Measurements from ENCODE around the gene TRIM24. TPM values are rescaled to one million over a fixed set of nuclear protein-coding genes. Genes with fewer than 3 reads are reported as not detected.
"Not testable (repeated sequence)": the region's sequence is repeated elsewhere in the genome, so short reads cannot be mapped to it uniquely, and the experiment has no call there.

TRIM24 gene
- total RNA-seq: 17.1 TPM
- long read RNA-seq, full-length matches to known transcripts: 10 of 11 reads
- long read RNA-seq, partial matches to known transcripts: 0 of 11 reads
- long read RNA-seq, other reads (novel, unspliced or antisense): 1 of 11 reads

DNA sequence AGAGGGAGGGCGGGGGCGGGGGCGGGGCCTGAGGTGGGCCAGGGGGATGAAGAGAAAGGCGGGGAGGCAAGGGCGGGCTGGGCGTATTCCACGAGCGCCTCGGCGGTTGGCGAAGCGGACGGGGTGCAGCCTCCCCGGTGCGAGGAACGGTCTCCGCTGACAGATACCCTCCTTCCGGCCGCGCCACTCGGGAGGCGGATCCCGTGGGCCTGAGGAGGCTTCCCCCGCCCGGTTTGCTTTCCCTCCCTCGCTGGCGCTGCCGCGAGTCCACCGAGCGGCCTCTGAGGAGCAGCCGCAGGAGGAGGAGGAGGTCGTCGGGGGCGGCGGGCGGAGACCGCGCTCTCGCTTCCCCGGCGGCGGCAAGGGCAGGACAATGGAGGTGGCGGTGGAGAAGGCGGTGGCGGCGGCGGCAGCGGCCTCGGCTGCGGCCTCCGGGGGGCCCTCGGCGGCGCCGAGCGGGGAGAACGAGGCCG, at the start of gene TRIM24:
TRIM24 (plus strand) TSS at position 84 of the 473 bp plus-strand sequence; CDS start at position 374, 290 bp downstream.
- intact Hi-C loops (cut with DNase I): loop anchor here (5.0 to 10.0 kb wide), 2 partner anchors 105 to 123 kb away; no protein-coding TSS in a partner anchor
- peak; percentile 98 for DNase-seq (ENCODE audit: missing footprints)
- ATAC-seq: no peak

GRCh38 chr7:138412077-138412476, 48.0 kb upstream of the TRIM24 start:
- intact Hi-C loops (cut with DNase I); ATAC-seq; DNase-seq (ENCODE audit: missing footprints): not testable (repeated sequence)

GRCh38 chr7:138412921-138413320, 47.1 kb upstream of the TRIM24 start:
- DNase-seq (ENCODE audit: missing footprints); intact Hi-C loops (cut with DNase I); ATAC-seq: not testable (repeated sequence)

DNA sequence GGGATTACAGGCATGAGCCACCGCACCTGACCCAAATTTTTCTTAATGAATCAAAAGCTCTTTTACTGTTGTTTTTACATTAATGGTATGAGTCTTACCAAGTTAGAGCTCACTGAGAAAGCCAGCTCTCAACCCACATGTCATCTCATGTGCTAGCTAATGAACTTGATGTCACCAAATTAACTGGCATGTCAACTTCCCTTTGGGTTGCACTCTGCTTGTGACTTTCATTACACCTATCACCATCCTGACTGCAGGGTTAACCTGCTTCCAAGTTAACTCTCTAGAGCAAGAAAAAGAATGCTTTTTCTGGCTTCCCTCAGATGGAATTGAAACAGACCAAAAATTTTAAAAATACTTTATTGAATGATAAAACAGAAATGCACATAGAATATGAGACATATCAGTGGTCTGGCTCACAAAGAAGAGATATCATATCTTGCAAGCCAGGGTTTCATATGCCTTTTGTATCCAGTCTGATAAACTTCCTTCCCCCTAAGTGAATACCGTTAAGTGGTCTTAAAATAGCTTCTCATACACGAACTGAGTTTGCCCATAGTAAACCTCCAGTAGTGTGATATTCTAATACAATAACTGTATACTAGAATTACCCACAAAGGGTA, 42.9 kb upstream of the TRIM24 start:
- no peak for ATAC-seq
- DNase-seq (ENCODE audit: missing footprints): no peak
- intact Hi-C loops (cut with DNase I): no loop called here

DNA sequence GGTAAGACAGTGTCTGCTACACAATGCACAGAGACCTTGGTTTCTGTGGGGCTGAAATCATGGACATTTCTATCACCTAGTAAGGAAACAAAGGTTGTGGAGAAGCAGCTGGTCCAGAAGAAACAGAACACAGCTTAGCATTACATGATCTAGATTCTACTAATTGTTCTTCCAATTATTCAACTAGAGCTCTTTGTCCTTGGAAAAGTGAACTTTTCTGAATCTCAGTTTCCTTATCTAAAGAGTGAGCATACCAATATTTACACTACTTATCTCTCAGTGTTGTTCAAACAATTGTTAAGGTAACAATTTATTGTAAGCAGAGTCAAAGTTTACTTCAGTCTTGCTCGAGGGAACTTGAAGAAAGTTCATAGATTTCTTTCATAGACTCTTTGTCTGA, 42.3 kb upstream of the TRIM24 start:
- intact Hi-C loops (cut with DNase I): no loop called here
- no peak for ATAC-seq

DNA sequence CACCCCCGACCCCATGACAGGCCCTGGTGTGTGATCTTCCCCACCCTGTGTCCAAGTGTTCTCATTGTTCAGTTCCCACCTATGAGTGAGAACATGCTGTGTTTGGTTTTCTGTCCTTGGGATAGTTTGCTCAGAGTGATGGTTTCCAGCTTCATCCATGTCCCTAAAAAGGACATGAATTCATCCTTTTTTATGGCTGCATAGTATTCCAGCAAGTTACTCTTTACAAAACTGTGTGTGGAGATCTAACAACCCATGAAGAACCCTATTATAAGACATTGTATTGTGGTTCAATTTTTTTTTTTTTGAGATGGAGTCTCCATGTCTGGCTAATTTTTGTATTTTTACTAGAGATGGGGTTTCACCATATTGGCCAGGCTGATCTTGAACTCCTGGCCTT, 41.7 kb upstream of the TRIM24 start:
- DNase-seq (ENCODE audit: missing footprints); intact Hi-C loops (cut with DNase I); ATAC-seq: not testable (repeated sequence)

More for the DNA sequence above, 42.3 kb upstream of the TRIM24 start:
- DNase-seq (ENCODE audit: missing footprints): no peak

DNA sequence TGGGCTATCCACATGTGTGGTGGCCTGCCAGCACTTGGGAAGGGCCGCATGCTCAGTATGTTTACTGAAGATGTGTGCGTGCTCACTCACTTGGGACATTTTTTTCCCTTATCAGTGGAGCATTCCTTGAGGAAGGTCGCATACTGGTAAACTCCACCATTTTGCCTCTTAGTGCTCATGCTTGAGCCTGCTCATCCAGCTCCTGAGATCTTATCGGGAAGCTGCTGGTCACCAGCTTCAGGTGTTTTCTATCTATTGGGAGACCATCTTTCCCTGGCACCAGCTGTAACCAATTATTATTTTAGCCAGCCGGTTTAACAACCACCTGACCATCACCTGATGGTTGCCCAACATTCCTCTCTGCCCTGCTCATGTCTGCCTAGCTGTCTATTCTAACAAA, 35.0 kb upstream of the TRIM24 start:
- no peak for ATAC-seq
- intact Hi-C loops (cut with DNase I): no loop called here
- no peak for DNase-seq (ENCODE audit: missing footprints)

- intact Hi-C loops (cut with DNase I): no loop called here
- DNase-seq (ENCODE audit: missing footprints) (no peak), ATAC-seq (no peak)
Observed at GRCh38 chr7:138429577-138430250, 30.3 kb upstream of the TRIM24 start.

GRCh38 chr7:138431517-138431916, 28.5 kb upstream of the TRIM24 start:
- intact Hi-C loops (cut with DNase I): no loop called here
- ATAC-seq: no peak
- DNase-seq (ENCODE audit: missing footprints): no peak

DNA sequence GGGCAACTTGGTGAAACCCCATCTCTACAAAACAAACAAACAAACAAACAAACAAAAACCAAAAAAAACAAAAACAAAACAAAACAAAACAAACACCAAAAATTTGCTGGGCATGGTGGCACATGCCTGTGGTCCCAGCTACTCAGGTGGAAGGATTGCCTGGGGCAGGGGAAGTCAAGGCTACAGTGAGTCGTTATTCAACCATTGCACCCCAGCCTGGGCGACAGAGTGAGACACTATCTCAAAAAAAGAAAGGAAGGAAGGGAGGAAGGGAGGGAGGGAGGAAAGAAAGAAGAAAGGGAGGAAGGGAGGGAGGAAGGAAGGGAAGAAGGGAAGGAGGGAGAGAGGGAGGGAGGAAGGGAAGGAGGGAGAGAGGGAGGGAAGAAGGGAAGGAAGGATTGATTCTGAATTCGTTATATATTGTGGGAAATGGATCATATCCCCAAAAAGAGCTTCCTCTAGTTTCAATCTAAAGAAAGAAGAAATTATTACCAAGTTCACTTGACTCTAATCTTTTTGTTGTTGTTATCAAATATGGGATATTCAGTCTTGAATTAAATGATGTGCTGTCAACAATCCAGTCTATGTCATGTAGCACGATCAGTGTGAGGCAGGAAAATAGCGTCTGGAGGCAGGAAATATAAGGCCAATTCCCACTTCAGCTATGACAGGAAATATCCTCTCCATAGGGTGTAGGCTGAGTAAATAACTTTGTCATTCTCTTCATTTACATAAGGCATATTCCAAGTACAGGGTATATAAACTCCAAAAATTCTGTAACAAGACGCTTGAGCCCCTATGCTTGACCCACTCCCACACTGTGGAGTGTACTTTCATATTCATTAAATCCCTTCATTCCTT, 26.2 kb upstream of the TRIM24 start:
- no peak for DNase-seq (ENCODE audit: missing footprints)
- intact Hi-C loops (cut with DNase I): no loop called here
- ATAC-seq: no peak

- no peak for ATAC-seq
- intact Hi-C loops (cut with DNase I): no loop called here
- DNase-seq (ENCODE audit: missing footprints): no peak
Observed at GRCh38 chr7:138434597-138435019, 25.5 kb upstream of the TRIM24 start.

DNA sequence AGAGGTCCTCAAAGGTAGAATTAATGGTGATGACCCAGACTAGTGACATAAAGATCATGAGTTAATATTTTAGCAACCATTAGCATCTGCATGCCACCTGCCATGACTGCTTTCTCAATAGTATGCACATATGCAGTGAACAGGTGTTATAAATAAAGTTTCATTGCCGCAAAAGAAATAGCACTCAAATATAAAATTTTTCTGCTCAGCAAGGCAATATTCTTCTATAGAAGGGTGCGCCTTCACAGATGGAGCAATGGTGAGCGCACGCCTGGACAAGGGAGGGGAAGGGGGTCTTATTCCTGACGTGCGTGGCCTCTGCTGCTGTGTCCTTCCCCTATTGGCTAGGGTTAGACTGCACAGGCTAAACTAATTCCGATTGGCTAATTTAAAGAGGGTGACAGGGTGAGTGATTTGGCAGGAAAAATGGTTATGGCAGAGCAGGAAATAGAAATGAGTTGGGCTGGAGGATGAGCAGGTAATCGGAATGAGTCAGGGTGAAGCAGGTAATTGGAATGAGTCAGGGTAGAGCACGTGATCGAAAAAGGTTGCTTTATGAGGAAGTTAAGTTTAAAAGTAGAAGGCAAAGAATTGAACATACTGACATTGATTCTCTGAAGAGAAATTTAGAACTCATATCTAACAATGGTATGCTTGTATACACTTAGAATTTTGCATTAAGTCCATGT, 24.7 kb upstream of the TRIM24 start:
- intact Hi-C loops (cut with DNase I): no loop called here
- DNase-seq (ENCODE audit: missing footprints): no peak
- no peak for ATAC-seq

DNA sequence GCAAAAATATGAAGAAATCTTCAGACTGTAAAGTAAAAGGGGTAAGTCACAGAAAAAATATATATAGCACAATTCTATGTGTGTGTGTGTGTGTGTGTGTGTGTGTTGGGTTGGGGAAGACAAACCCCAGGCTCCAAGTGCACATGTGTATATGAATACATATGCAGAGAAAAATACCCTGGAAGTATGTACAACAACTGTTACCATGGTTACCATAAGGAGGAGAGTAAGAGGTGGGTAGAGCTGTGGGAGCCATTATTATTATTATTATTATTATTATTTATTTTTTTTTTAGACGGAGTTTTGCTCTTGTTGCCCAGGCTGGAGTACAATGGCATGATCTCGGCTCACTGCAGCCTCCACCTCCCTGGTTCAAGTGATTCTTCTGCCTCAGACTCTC, 23.7 kb upstream of the TRIM24 start:
- intact Hi-C loops (cut with DNase I): no loop called here
- ATAC-seq (no peak), DNase-seq (ENCODE audit: missing footprints) (no peak)

- DNase-seq (ENCODE audit: missing footprints) (no peak), ATAC-seq (no peak)
- intact Hi-C loops (cut with DNase I): no loop called here
Observed at GRCh38 chr7:138440460-138440859, 19.6 kb upstream of the TRIM24 start.

GRCh38 chr7:138442822-138443221, 17.2 kb upstream of the TRIM24 start:
- intact Hi-C loops (cut with DNase I): no loop called here
- DNase-seq (ENCODE audit: missing footprints) (no peak), ATAC-seq (no peak)

DNA sequence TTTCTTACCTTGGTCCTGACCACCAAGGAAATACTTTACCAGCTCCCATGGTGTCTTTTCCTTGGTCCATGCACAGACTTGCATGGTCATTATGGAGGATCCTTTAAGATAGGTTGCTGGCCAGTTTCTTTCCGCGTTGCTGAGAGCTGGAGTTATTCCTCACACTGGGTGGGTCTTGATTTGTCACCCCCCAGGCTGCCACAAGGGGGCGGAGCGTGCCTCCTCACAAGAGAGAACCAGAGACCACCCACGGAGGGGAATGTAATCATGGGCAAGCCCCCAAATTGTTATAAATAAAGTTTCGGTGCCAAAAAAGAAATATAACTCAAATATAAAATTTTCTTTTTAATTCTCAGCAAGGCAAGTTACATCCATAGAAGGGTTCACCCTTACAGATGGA, 10.5 kb upstream of the TRIM24 start:
- no peak for DNase-seq (ENCODE audit: missing footprints)
- ATAC-seq: no peak
- intact Hi-C loops (cut with DNase I): no loop called here

DNA sequence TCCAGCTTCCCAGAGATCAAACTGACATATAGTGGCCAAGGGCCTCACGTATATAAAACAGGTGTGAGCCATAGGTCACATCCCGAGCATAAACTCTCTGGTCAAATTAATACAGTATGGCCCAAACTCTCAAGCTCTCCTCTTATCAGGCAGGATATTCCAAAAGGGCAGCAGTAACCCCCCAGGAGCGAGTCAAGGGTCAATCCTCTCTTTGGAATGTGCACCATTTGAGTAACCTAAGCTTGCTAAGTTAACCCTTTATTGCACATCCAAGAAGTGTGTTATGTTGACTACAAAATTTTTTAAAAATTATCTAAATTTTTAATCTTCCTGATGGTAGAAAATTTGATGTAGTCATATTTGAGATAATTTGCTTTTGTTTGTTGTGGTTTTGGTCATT, 4.5 kb upstream of the TRIM24 start:
- DNase-seq (ENCODE audit: missing footprints) (no peak), ATAC-seq (no peak)
- intact Hi-C loops (cut with DNase I): loop anchor here (10.0 kb wide), 1 partner anchor 279 kb away; no protein-coding TSS in a partner anchor

DNA sequence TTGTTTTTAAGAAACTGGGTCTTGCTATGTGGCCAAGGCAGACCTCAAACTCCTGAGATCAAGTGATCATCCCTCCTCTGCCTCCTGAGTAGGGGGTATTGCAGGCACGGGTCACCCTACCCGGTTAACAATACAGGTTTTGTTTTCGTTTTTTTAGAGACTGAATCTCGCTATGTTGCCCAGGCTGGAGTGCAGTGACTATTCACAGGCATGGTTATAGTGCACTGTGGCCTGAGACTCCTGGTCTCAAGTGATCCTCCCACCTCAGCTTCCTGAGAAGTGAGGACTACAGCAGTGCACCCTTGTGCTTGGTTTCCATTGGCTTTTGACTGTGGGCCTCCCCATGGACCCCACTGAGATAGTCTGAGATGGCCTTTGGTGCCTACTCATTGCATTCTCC, 3.8 kb upstream of the TRIM24 start:
- DNase-seq (ENCODE audit: missing footprints) (no peak), ATAC-seq (no peak)
- intact Hi-C loops (cut with DNase I): loop anchor here (10.0 kb wide), 1 partner anchor 279 kb away; no protein-coding TSS in a partner anchor

Data from Right ventricle myocardium inferior (tissue), 1 donor.